Non-pigmented ciliary epithelial cell (primary cell): ENCODE data around the gene AMOTL1.
A peak's percentile ranks its signal among the peaks of the same experiment; 100 is the strongest.
"Not testable (repeated sequence)": the region's sequence is repeated elsewhere in the genome, so short reads cannot be mapped to it uniquely, and the experiment has no call there.

Experiments
- DNase-seq: peaks from one replicate; pipeline ENCODE4 v3.0.0-alpha.2; 2010; ENCODE audit warnings: low read depth

AMOTL1 gene

GRCh38 chr11:94771390-94771789 is 3.2 kb downstream of the AMOTL1 start:
- no peak for DNase-seq

GRCh38 chr11:94771951-94772350 is 3.8 kb downstream of the AMOTL1 start:
- DNase-seq = no peak

GRCh38 chr11:94773842-94774241 is 5.7 kb downstream of the AMOTL1 start:
- DNase-seq = no peak

- DNase-seq = no peak
Measured at GRCh38 chr11:94774345-94774744, 6.2 kb downstream of the AMOTL1 start.

- no peak for DNase-seq
Measured at GRCh38 chr11:94775567-94776327, 7.6 kb downstream of the AMOTL1 start.

- DNase-seq = no peak
Measured at GRCh38 chr11:94776351-94777321, 8.5 kb downstream of the AMOTL1 start.

- DNase-seq = no peak
Measured at GRCh38 chr11:94780432-94780831, 12.3 kb downstream of the AMOTL1 start.

- peak; percentile 68 for DNase-seq
Measured at GRCh38 chr11:94781837-94782236, 13.7 kb downstream of the AMOTL1 start.

- no peak for DNase-seq
Measured at GRCh38 chr11:94782446-94782845, 14.3 kb downstream of the AMOTL1 start.

- DNase-seq = no peak
Measured at GRCh38 chr11:94784884-94785283, 16.7 kb downstream of the AMOTL1 start.

GRCh38 chr11:94785509-94785908 is 17.4 kb downstream of the AMOTL1 start:
- no peak for DNase-seq

GRCh38 chr11:94786264-94787126 is 18.3 kb downstream of the AMOTL1 start:
- DNase-seq = no peak

- no peak for DNase-seq
Measured at GRCh38 chr11:94787801-94788200, 19.6 kb downstream of the AMOTL1 start.

- no peak for DNase-seq
Measured at GRCh38 chr11:94788396-94788795, 20.2 kb downstream of the AMOTL1 start.

GRCh38 chr11:94790197-94790596 is 22.0 kb downstream of the AMOTL1 start:
- DNase-seq = no peak

GRCh38 chr11:94790661-94791180 is 22.6 kb downstream of the AMOTL1 start:
- DNase-seq = no peak

- DNase-seq = no peak
Measured at GRCh38 chr11:94791216-94791889, 23.2 kb downstream of the AMOTL1 start.

GRCh38 chr11:94791942-94792341 is 23.8 kb downstream of the AMOTL1 start:
- DNase-seq = not testable (repeated sequence)

- DNase-seq = no peak
Measured at GRCh38 chr11:94792451-94792850, 24.3 kb downstream of the AMOTL1 start.

GRCh38 chr11:94793002-94793401 is 24.8 kb downstream of the AMOTL1 start:
- DNase-seq = no peak

- peak; percentile 69 for DNase-seq
Measured at GRCh38 chr11:94793822-94794221, 25.7 kb downstream of the AMOTL1 start.
